Measurements from ENCODE around the gene MRPL51.

Gene MRPL51

DNA sequence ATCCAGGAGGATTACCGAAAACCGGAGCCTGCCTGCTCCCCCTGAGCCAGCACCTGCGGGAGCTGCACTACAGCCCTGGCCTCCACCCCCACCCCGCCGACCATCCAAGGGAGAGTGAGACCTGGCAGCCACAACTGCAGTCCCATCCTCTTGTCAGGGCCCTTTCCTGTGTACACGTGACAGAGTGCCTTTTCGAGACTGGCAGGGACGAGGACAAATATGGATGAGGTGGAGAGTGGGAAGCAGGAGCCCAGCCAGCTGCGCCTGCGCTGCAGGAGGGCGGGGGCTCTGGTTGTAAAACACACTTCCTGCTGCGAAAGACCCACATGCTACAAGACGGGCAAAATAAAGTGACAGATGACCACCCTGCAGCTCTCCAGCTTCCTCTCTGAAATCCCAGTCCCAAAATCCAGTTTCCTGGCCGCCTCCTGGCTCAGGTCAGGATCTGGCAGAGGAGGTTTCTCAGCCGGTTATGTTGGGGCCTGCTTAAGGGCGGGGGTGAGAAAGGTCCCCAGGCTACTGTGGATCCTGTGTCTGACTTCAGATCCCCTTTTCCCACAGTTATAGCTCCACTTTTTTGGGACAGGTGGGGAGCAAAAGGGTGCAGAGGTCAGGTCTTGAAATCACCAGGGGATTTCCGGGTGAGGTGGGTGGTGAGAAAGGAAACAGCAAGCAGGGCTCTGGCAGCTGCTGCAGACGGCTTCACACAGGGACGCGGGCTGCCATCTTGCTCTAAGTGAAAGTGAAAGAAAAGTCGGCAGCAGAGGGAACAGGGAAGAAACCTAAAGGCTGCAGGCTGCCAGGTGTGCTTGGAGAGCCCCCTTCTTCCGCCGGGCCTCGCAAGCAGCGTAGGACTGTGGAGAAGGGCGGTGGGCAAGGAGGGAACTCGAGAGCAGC, 41.5 kb downstream of the MRPL51 start, which contains the start of gene TAPBPL:
Gene TAPBPL, plus strand, starts transcription at position 695 of the 897 bp plus-strand sequence. CDS start 207 bp downstream, outside the sequence.
- TF ChIP-seq GABPA (IDR thresholded peaks at IDR 0.05; ENCODE audit: low read depth) (no peak; the same call in 1 of the 2 replicates), SPI1 (IDR thresholded peaks at IDR 0.05; ENCODE audit: borderline replicate concordance, low read depth) (peak; percentile 52; the same call in 1 of the 2 replicates), POLR2AphosphoS5 (IDR thresholded peaks at IDR 0.05; ENCODE audit: low read depth) (peak; percentile 80), CTCF (IDR thresholded peaks at IDR 0.05; ENCODE audit: insufficient read depth, low read length) (no peak)
- TF ChIP-seq, protein P1, sequence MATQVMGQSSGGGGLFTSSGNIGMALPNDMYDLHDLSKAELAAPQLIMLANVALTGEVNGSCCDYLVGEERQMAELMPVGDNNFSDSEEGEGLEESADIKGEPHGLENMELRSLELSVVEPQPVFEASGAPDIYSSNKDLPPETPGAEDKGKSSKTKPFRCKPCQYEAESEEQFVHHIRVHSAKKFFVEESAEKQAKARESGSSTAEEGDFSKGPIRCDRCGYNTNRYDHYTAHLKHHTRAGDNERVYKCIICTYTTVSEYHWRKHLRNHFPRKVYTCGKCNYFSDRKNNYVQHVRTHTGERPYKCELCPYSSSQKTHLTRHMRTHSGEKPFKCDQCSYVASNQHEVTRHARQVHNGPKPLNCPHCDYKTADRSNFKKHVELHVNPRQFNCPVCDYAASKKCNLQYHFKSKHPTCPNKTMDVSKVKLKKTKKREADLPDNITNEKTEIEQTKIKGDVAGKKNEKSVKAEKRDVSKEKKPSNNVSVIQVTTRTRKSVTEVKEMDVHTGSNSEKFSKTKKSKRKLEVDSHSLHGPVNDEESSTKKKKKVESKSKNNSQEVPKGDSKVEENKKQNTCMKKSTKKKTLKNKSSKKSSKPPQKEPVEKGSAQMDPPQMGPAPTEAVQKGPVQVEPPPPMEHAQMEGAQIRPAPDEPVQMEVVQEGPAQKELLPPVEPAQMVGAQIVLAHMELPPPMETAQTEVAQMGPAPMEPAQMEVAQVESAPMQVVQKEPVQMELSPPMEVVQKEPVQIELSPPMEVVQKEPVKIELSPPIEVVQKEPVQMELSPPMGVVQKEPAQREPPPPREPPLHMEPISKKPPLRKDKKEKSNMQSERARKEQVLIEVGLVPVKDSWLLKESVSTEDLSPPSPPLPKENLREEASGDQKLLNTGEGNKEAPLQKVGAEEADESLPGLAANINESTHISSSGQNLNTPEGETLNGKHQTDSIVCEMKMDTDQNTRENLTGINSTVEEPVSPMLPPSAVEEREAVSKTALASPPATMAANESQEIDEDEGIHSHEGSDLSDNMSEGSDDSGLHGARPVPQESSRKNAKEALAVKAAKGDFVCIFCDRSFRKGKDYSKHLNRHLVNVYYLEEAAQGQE (IDR thresholded peaks at IDR 0.05; ENCODE audit: insufficient replicate concordance, low read depth), result peak; percentile 30
- Histone ChIP-seq H3K27me3 (ENCODE audit: insufficient read depth, poor library complexity, severe bottlenecking) (no peaks in the 10 kb centered on the region), H3K27ac (replicated peaks) (peak within 1 kb of the TSS; percentile 98), H3K4me3 (replicated peaks; ENCODE audit: insufficient read depth, low read length) (peak within 1 kb of the TSS; percentile 58)
- DNase-seq (ENCODE audit: low read depth in 1 of 2, low spot score in 1 of 2), result peak; percentile 77 to 82

GRCh38 chr12:6450869-6451347, 42.2 kb downstream of the MRPL51 start:
- H3K4me3 ChIP-seq (replicated peaks; ENCODE audit: insufficient read depth, low read length), result peak overlapping the region; percentile 58
- TF ChIP-seq POLR2AphosphoS5 (IDR thresholded peaks at IDR 0.05; ENCODE audit: low read depth), result no peak
- DNase-seq (ENCODE audit: low read depth in 1 of 2, low spot score in 1 of 2), result no peak
- peak overlapping the region; percentile 98 for H3K27ac ChIP-seq (replicated peaks)
- no peaks in the 10 kb centered on the region for H3K27me3 ChIP-seq (ENCODE audit: insufficient read depth, poor library complexity, severe bottlenecking)

- Histone ChIP-seq H3K27ac (replicated peaks) (no peak overlapping the region; the same call in 1 of the 2 replicates), H3K27me3 (ENCODE audit: insufficient read depth, poor library complexity, severe bottlenecking) (no peaks in the 10 kb centered on the region), H3K4me3 (replicated peaks; ENCODE audit: insufficient read depth, low read length) (no peak overlapping the region)
- DNase-seq (ENCODE audit: low read depth in 1 of 2, low spot score in 1 of 2), result no peak
- TF ChIP-seq GABPA (IDR thresholded peaks at IDR 0.05; ENCODE audit: low read depth), result no peak
- TF ChIP-seq, protein P1 (IDR thresholded peaks at IDR 0.05; ENCODE audit: insufficient replicate concordance, low read depth), result no peak
- no peak for TF ChIP-seq CTCF (IDR thresholded peaks at IDR 0.05; ENCODE audit: insufficient read depth, low read length)
- no peak for TF ChIP-seq SPI1 (IDR thresholded peaks at IDR 0.05; ENCODE audit: borderline replicate concordance, low read depth)
- TF ChIP-seq POLR2AphosphoS5 (IDR thresholded peaks at IDR 0.05; ENCODE audit: low read depth), result no peak
Measured at GRCh38 chr12:6450091-6450868, 42.8 kb downstream of the MRPL51 start.
